NCI-H2196 treated with DMSO at 0.1 percent for 48 hours (cell line): ENCODE results near the gene APOBEC2.

ENCODE experiments used
- DNase-seq: peaks from one replicate; lab custom pipeline; 2025; ENCODE audit not compliant: unreplicated experiment; lab: John Stamatoyannopoulos, UW

APOBEC2 gene

DNA sequence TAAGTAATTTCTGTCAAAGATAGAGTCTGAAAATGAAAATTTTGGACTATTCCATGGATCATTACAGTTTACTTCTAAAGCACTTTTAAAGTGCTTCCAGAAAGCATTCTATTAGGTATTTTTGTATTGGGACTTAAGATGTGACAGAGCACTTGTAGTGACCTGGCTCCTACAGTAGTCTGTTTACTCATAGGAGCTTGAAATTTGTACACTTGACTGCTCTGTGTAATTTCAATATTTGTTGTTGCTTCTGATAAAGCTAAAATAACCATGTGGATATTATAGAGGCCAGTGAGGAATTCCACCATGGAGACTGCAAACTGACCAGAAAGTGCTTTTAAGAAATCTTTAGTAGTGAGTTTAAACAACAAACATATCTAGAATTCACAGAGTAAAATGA, 30.1 kb downstream of the APOBEC2 start:
- no peak for DNase-seq

DNA sequence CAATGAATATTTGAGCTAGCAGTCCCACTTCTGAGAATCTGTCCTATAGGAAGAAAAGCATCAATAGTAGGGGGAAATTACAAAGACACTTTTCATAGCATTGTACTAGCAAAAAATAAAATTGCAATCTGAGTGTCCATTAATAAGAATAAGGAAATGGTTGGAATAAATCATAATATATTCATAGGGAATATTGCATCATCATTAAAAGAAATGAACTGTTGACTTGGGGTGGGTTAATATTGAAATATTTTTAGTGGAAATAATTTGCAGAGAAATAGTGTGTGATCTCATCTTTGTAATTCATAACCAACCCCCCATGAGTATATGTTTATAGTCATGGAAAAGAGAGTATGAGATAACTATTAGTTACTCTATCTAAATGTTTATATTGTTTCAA, 32.2 kb downstream of the APOBEC2 start:
- no peak for DNase-seq

DNA sequence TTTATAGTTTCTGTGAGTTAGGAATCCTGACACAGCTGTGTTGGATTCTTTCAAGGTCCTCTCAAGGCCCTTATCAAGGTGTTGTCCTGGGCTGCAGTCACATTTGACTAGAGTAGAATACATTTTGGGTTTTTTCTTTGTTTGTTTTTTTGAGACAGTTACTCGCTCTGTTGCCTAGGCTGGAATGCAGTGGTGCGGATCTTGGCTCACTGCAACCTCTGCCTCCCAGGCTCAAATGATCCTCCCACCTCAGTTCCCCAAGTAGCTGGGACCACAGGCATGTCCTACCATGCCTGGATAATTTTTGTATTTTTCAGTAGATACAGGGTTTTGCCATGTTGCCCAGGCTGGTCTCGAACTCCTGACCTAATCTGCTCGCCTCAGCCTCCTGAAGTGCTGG, 35.4 kb downstream of the APOBEC2 start:
- no peak for DNase-seq

DNA sequence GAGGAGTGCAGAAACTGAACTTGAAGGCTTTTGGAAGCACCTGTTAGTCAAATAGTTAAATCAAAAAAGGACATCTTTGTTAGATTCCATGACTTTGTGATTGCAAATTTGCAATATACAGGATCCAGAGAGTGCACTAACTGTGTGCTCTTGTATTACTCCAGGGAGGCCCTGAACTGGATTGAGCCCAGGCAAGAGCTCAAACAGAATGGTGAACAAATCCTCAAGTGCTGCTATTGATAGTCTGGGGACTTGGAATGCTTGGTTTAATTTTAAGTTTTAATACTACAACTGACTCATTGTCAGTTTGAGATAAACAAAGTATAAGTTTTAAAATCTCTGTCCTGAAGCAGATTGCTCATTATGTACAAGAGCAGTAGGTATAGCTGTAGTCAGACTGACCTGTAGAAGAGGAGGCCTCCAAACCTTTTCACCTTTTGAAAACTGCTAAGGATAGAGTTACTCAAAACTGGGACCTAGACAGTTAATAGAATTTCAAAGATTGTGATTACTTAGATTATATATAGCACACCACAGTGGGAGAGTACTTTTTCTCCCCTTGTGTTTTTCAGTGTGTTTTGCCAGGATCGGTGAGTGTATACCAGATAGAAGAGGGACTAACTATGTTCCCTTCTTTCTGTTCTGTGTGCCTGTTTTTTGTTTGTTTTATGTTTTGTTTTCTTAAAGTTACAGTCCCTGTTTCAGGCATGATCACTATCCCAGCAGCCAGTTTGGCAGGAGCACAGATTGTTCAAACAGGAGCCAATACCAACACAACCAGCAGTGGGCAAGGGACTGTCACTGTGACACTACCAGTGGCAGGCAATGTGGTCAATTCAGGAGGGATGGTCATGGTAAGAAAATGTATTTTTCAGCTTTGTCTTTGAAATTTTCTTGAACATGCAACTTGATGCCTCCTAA, 38.1 kb downstream of the APOBEC2 start:
- DNase-seq = no peak

DNA sequence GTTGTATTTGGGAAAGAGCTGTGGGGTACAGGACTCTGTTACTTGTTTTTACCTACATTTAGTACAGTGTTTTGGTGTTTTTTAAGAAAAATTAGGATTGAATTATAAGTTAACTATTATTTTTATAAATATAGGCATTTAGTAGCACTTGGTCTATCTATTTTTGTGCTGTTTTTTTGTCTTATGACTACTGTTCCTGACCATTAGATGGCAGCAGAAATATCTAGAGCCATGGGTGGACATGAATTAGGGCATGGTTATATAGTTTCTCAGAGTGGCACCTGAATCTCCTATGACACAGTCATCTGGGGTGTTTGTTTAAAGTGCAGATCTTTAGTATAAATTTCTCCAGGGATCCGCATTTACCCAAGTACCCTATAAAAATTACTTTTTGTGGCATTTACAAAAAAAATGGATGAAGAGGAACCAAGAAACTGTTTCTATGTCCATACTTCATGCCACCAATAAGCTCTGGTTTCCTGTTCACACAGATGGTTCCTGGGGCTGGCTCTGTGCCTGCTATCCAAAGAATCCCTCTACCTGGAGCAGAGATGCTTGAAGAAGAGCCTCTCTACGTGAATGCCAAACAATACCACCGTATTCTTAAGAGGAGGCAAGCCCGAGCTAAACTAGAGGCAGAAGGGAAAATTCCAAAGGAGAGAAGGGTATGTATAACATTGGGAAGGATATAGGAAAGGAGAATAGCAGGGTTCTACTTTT, 39.6 kb downstream of the APOBEC2 start:
- DNase-seq = peak; percentile 12

DNA sequence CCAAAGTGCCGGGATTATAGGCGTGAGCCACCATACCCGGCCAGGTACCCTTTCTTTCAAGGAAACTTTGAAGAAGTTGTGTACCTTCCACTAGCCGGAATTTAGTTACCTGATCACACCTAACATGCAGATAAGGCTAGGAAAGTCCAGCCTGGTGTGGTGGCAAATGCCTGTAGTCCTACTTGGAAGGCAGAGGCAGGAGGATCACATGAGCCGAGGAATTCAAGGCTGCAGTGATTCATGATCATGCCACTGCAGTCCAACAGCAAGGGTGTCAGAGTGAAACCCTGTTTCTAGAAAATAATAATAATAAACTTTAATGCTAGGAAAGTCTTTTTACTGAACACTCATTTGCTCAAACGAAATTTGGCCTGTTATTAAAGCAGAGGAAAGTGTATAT, 40.7 kb downstream of the APOBEC2 start:
- DNase-seq = no peak

DNA sequence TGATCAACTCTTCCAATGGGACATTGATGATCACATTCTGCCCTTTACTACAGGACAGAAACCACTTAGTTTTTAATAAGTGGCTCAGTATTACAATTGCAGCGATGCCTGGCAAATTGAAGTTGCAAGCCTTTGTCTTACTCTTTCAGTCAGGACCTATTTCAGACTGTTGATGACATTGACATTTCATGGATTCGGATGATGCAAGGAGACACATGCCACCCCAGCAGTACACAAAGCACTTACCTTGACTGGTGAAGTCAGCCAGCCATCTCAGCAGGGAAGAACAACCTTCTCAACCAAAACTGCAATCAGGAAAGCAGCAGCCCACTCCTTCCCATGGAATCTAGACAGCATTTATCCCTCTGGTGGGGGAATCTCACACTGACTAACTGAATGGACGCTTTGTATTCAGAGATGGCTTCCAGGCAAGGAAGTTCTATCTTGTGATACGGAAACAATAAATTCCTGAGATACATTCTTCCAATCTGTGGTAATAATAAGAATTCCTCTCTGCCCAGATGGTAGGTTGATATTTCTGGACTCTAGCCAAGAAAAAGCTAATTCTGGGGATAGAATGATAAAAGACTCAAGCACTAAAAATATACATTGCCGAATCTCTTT, 44.6 kb downstream of the APOBEC2 start:
- no peak for DNase-seq

DNA sequence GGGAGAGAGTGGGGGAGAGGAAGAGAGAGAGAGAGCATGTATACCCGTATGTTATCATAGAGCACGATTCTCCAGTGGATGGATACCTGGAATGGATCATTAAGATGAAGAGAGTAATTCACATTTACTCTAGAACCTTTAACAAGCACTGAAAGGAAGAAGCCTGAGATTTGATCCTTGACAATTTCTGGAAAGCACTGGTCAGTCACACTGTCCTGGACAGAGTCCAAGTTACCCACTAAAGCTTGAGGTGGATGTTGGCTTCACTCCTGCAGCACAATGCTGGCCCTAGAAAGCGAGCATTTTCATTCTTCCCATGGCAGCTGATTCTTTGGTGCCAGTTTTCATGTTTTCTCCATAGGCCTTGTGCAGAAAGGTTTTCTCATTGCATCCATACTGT, 45.4 kb downstream of the APOBEC2 start:
- no peak for DNase-seq

DNA sequence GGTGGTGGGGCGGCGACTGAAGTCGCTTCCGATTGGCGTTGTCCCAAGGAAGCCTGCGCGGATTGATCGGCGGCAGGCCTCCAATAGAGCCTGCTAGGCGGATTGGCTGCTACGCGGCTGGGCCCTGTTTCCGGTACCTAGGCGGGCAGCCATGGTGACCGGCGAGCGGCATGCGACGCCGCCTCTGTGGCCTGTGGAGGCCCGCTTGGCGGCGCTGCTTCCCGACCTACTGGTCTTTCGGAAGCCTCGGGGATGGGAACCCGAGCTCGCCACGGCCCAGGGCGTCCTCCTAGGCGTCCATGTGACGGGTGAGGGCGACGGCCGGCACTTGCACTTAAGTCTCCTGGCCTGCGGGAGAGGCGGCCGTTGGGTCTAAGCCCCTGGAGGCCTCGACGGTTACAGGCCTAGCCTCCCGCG, 47.9 kb downstream of the APOBEC2 start:
- DNase-seq = no peak

DNA sequence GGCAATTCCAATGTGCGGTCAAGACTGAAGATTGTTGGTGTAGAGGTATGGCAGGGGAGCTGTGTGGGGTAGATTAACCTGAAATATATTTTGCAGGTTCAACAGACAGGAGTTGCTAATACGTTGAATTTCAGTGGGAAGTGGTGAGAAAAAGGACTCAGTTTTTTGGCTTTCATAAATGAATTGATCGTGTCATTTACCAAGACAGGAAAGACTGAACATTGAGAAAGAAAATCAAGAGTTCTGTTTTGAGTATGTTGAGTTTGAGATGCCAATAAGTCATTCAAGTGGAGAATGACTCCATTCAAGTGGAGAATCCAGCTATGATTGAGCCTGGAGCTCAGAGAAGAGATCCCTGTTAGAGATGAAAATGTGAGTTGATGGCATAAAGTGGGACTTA, 50.8 kb downstream of the APOBEC2 start:
- no peak for DNase-seq

DNA sequence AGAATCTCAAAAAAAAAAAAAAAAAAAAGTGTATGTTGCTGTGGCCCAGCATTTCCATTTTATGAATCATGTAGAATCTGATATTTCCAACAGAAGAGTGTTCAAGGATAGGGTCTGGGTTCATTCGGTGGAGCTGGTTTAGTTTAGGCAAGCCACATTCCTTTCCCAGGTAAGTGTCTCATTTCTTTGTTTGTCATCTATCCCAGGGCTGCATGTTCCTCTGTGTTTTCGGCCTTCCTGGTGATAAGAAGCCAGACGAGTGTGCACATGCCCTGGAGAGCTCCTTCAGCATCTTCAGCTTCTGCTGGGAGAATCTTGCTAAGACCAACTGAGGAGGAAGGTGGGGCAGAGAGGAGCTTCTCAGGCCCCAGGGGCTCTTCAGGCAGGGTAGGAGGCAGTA, 58.0 kb downstream of the APOBEC2 start:
- DNase-seq = no peak
